Mesenteric fat pad (tissue), 1 donor: ENCODE data around the gene PATL2. TPM values are rescaled to one million over a fixed set of nuclear protein-coding genes. Genes with fewer than 3 reads are reported as not detected.
"Not testable (repeated sequence)": the region's sequence is repeated elsewhere in the genome, so short reads cannot be mapped to it uniquely, and the experiment has no call there.

ENCODE experiments used
- DNase-seq: peaks from one replicate; pipeline ENCODE4 v3.0.0-alpha.2; 2020; ENCODE audit warnings: low spot score
- long read RNA-seq: library from polyadenylated mRNA; unstranded; transcript quantifications from one replicate; pipeline ENCODE4 v2.0.0, GENCODE V29; 2020
- total RNA-seq: library from RNA; stranded (reverse); fragmentation: NEBNext Ultra II Directional; extraction: Animal tissue kit (Norgen Biotek cat#: 25700); gene quantifications from one replicate; pipeline ENCODE4 v1.2.1, GENCODE V29; 2021
- donor health status: DM: yes; HTN: yes; CAD: no.

PATL2 gene
- total RNA-seq, result 2.2 TPM
- long read RNA-seq, partial matches to known transcripts, result 0 of 2 reads
- long read RNA-seq, other reads (novel, unspliced or antisense), result 2 of 2 reads

DNA sequence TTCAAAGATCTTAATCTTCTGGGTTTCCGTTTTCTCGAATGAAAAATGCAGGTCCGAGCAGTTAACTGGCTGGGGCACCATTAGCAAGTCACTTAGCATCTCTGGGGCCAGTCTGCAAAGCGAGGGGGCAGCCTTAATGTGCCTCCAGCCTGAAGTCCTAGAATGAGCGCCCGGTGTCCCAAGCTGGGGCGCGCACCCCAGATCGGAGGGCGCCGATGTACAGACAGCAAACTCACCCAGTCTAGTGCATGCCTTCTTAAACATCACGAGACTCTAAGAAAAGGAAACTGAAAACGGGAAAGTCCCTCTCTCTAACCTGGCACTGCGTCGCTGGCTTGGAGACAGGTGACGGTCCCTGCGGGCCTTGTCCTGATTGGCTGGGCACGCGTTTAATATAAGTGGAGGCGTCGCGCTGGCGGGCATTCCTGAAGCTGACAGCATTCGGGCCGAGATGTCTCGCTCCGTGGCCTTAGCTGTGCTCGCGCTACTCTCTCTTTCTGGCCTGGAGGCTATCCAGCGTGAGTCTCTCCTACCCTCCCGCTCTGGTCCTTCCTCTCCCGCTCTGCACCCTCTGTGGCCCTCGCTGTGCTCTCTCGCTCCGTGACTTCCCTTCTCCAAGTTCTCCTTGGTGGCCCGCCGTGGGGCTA, at the start of gene PATL2, which contains the start of gene B2M:
TSS of gene PATL2 (minus strand) at position 228 of the 647 bp plus-strand sequence. CDS start 34,833 bp downstream, outside the sequence.
TSS of gene B2M (plus strand) at position 422 of the 647 bp plus-strand sequence. CDS start at position 452, 30 bp downstream.
- peak; percentile 99 for DNase-seq

DNA sequence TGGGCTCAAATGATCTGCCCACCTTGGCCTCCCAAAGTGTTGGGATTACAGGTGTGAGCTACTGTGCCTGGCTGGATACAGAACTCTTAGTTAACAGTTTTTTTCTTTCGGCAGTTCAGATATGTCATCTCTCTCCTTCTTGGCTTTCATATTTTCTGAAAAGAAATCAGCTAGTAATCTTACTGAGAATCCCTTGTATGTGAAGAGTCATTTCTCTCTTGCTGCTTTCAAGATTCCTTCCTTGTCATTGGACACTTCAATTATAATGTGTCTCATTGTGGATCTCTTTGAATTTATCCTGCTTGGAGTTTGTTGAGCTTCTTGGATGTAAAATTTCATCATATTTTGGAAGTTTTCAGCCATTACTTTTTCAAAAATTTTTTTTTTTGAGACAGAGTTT, 42.2 kb upstream of the PATL2 start:
- DNase-seq, result no peak

- not testable (repeated sequence) for DNase-seq
Observed at GRCh38 chr15:44743454-44743853, 32.3 kb upstream of the PATL2 start.

DNA sequence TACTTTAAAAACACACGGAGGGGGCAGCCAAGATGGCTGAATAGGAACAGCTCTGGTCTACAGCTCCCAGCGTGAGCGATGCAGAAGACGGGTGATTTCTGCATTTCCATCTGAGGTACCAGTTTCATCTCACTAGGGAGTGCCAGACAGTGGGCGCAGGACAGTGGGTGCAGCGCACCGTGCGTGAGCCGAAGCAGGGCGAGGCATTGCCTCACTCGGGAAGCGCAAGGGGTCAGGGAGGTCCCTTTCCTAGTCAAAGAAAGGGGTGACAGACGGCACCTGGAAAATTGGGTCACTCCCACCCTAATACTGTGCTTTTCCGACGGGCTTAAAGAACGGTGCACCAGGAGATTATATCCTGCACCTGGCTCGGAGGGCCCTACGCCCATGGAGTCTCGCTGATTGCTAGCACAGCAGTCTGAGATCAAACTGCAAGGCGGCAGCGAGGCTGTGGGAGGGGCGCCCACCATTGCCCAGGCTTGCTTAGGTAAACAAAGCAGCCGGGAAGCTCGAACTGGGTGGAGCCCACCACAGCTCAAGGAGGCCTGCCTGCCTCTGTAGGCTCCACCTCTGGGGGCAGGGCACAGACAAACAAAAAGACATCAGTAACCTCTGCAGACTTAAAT, 28.2 kb upstream of the PATL2 start:
- DNase-seq, result not testable (repeated sequence)

GRCh38 chr15:44738340-44738984, 27.3 kb upstream of the PATL2 start:
- no peak for DNase-seq

- DNase-seq, result no peak
Observed at GRCh38 chr15:44736181-44736765, 25.1 kb upstream of the PATL2 start, which contains the start of gene TRIM69. Gene TRIM69, plus strand, starts transcription at chr15:44736528. Its CDS starts 177 bp downstream, at chr15:44736705.

DNA sequence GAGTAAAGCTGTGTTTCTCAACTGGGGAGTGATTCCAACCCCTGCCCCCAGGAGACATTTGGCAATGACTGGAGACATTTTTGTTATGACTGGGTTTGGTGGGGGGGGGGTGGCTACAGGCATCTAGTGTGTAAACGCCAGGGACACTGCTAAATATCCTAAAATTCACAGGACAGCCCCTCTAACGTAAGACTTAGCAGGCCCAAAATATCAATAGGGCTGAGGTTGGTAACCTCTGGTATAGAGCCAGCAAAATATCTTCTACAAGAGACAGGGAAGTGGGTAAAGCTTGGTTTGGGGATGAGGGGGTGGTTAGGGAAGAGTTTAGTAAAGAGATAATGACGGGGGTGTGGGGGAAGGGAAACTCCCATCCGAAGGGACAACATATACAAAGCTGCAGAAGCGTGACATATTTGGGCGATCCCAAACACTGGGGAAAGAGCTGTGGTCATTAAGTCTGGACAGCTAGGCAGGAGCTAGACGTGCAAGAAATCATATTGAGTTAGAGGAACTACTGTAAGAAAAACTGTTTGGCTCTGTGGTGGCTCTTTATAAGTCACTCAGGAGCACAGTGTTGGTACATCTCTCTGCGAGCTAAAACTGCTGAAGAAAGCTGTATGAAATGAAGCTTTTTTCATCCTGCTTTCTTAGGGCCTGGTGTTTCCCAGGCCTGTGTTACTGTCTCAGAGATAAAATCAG, 24.5 kb upstream of the PATL2 start:
- no peak for DNase-seq

DNA sequence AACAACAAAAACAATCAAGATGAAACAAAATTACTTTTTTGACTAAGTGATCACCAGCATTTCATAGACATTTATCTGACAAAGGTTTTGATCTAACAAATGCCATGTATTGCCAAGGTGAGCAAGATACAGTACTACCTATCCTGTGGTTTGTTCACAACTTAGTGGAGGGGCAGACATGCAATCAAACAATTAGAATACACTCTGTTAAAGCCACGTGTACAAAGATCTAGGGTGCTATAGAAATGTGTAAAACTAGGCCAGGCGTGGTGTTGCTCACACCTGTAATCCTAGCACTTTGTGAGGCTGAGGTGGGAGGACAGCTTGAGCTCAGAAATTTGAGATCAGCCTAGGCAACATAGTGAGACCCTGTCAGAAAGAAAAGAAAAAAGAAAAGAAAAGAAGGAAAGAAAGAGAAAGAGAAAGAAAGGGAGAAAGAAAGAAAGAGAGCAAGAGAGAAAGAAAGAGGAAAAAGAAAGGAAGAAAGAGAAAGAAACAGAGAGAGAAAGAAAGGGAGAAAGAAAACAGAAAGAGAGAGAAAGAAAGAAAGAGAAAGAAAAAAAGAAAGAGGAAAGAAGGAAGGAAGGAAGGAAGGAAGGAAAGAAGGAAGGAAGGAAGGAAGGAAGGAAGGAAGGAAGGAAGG, 23.8 kb upstream of the PATL2 start:
- no peak for DNase-seq

GRCh38 chr15:44729408-44730127, 18.4 kb upstream of the PATL2 start:
- DNase-seq, result no peak

- peak; percentile 96 for DNase-seq
Observed at GRCh38 chr15:44728576-44729407, 17.7 kb upstream of the PATL2 start.

- not testable (repeated sequence) for DNase-seq
Observed at GRCh38 chr15:44728232-44728575, 17.1 kb upstream of the PATL2 start.

- no peak for DNase-seq
Observed at GRCh38 chr15:44727485-44728231, 16.5 kb upstream of the PATL2 start.

DNA sequence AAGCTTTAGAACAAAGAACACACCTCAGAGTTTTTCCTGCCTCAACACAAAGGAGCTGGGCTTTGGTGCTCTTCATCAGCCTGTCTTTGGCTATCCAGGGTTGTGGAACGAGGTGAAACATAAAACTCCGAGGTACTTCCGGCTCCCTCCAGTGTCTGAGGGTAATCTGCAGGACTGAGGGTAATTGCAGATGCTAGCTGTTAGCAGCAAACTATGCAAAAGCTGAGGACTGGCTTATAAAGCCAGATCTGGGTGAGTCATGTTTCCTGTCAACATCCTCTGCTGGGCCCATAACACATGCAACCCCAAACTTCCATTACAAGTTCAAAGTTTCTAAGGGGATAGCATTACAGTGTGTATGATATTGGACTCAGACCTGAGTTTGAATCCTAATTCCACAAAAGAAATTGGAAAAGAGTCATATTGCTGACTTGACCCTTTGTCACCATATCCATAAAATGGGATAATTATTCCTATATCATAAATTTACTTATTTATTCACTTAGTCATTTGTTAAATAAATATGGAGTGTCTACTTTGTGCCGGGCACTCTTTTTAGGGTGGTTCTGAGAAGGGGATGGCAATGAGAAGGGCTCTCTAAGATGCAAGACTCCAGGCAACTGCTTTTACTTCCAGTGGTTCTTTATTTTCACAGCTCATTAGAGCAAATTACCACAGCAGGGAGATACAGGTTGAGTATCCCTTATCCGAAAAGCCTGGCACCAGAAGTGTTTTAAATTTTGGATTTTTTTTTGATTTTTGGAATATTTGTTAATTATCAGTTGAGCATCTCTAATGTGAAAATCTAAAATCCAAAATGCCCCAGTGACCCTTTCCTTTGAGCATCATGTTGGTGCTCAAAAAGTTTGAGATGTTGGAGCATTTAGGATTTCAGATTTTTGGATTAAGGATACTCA, 15.7 kb upstream of the PATL2 start:
- no peak for DNase-seq

GRCh38 chr15:44726136-44726535, 15.0 kb upstream of the PATL2 start:
- no peak for DNase-seq

GRCh38 chr15:44722011-44722410, 10.9 kb upstream of the PATL2 start:
- DNase-seq, result no peak

DNA sequence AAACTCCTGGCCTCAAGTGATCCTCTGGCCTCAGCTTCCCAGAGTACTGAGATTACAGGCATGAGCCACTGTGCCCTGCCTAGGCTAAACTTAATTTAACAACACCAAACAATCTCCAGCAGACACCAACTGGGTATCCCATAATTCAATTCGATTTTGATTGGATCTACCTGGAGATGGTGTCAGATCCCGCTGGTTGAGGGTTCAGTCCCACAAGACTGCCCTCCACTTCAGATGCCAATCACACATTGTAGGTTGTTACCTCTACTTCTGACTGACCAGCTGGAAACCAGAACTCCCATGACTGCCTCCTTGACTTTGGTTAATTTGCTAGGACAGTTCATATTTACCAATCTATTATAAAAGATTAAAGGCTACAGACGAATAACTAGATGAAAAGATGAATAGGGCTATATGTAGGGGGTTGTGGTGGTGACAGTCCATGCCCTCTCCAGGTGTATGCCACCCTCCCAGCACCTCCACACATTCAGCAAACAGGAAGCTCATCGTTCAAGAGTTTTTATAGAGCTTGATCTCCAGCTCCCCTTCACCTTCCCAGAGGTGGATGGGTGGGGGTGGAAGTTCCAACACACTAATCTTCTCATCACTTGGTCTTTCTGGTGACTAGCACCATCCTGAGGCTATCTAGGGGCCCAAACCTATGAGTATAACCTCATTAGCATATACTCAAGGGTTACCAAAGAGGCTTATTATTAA, 9.5 kb upstream of the PATL2 start:
- DNase-seq, result no peak
